Mesenchymal stem cell (in vitro differentiated cells and primary cell): Measurements from ENCODE around the gene CAD.

Source experiments
- DNase-seq: peaks from one replicate; pipeline ENCODE4 v3.0.0-alpha.2; 2013
- H2AFZ ChIP-seq: one replicate; pipeline ENCODE4 v1.6.1; 2013; ENCODE audit warnings: low read depth, mild to moderate bottlenecking, control low read depth, inconsistent platforms, low read length, moderate library complexity
- H2AK5ac ChIP-seq: 2 replicates; pipeline ENCODE4 v1.6.1; 2013; ENCODE audit warnings: low read length, moderate library complexity, mild to moderate bottlenecking, inconsistent platforms; ENCODE audit not compliant: severe bottlenecking
- H2BK120ac ChIP-seq: one replicate; pipeline ENCODE4 v1.6.1; 2013; ENCODE audit warnings: low read depth, mild to moderate bottlenecking, inconsistent platforms, low read length, moderate library complexity
- H2BK12ac ChIP-seq, 2 experiments: one replicate each; pipeline ENCODE4 v1.6.1; 2013; ENCODE audit warnings: inconsistent platforms in 2 of 2, low read length in 2 of 2, mild to moderate bottlenecking in 2 of 2, moderate library complexity in 2 of 2, control low read depth in 1 of 2
- H2BK15ac ChIP-seq: one replicate; pipeline ENCODE4 v1.6.1; 2013; ENCODE audit warnings: mild to moderate bottlenecking, low read depth, inconsistent platforms; ENCODE audit not compliant: poor library complexity, severe bottlenecking
- H2BK5ac ChIP-seq: 2 replicates; pipeline ENCODE4 v1.6.1; 2013; ENCODE audit warnings: low read depth, mild to moderate bottlenecking, low read length, control low read depth, inconsistent platforms; ENCODE audit not compliant: poor library complexity, severe bottlenecking
- H3K14ac ChIP-seq, 2 experiments: one replicate each; pipeline ENCODE4 v1.6.1; 2013; ENCODE audit warnings: inconsistent platforms in 2 of 2, low read length in 2 of 2, control low read depth in 1 of 2, mild to moderate bottlenecking in 1 of 2, moderate library complexity in 1 of 2
- H3K18ac ChIP-seq, 2 experiments: one replicate each; pipeline ENCODE4 v1.6.1; 2013; ENCODE audit warnings: inconsistent platforms in 2 of 2, low read length in 2 of 2, control low read depth in 1 of 2, low read depth in 1 of 2, mild to moderate bottlenecking in 1 of 2
- H3K23ac ChIP-seq, 2 experiments: one replicate each; pipeline ENCODE4 v1.6.1; 2013; ENCODE audit warnings: inconsistent platforms in 2 of 2, low read length in 2 of 2, mild to moderate bottlenecking in 2 of 2, moderate library complexity in 2 of 2, control low read depth in 1 of 2
- H3K27ac ChIP-seq: 2 replicates; pipeline ENCODE4 v1.5.1; 2013; ENCODE audit warnings: mild to moderate bottlenecking, moderate library complexity, low read length, control low read depth, inconsistent platforms; ENCODE audit not compliant: poor library complexity, severe bottlenecking
- H3K27me3 ChIP-seq, 2 experiments: 2 replicates each; pipeline versions ENCODE4 v1.6.1 to v1.7.0; 2013; ENCODE audit warnings: low read length in 2 of 2, mild to moderate bottlenecking in 2 of 2, moderate library complexity in 2 of 2, control low read depth in 1 of 2, inconsistent platforms in 1 of 2; ENCODE audit not compliant: control insufficient read depth in 1 of 2, insufficient read depth in 1 of 2
- H3K36me3 ChIP-seq, 2 experiments: 2 replicates each; pipeline versions ENCODE4 v1.6.1 to v1.7.0; 2013; ENCODE audit warnings: low read length in 2 of 2, control low read depth in 1 of 2, inconsistent platforms in 1 of 2, low read depth in 1 of 2, mild to moderate bottlenecking in 1 of 2; ENCODE audit not compliant: insufficient read depth in 2 of 2, control insufficient read depth in 1 of 2
- H3K4ac ChIP-seq, 2 experiments: one replicate each; pipeline ENCODE4 v1.6.1; 2013; ENCODE audit warnings: inconsistent platforms in 2 of 2, low read length in 2 of 2, mild to moderate bottlenecking in 2 of 2, moderate library complexity in 2 of 2, control low read depth in 1 of 2, low read depth in 1 of 2
- H3K4me1 ChIP-seq: 2 replicates; pipeline ENCODE4 v1.6.1; 2013; ENCODE audit warnings: low read depth, low read length, control low read depth; ENCODE audit not compliant: control insufficient read depth, insufficient read depth
- H3K4me2 ChIP-seq: 2 replicates; pipeline ENCODE4 v1.6.1; 2013; ENCODE audit warnings: low read length, mild to moderate bottlenecking, inconsistent platforms; ENCODE audit not compliant: poor library complexity, severe bottlenecking
- H3K4me3 ChIP-seq, 2 experiments: 2 replicates each; pipeline versions ENCODE4 v1.5.1 to v1.7.0; 2013; ENCODE audit warnings: low read length in 2 of 2, mild to moderate bottlenecking in 2 of 2, control low read depth in 1 of 2, low read depth in 1 of 2; ENCODE audit not compliant: insufficient read depth in 1 of 2
- H3K79me1 ChIP-seq: replicated peaks from 2 replicates; pipeline ENCODE4 v1.6.1; 2013; ENCODE audit warnings: mild to moderate bottlenecking, control low read depth, low read length, inconsistent platforms; ENCODE audit not compliant: poor library complexity, severe bottlenecking
- H3K9ac ChIP-seq: 2 replicates; pipeline ENCODE4 v1.7.0; 2013; ENCODE audit warnings: mild to moderate bottlenecking, low read length, moderate library complexity
- H3K9me3 ChIP-seq: 2 replicates; pipeline ENCODE4 v1.7.0; 2013; ENCODE audit warnings: mild to moderate bottlenecking, low read length; ENCODE audit not compliant: control insufficient read depth
- H4K8ac ChIP-seq: one replicate; pipeline ENCODE4 v1.6.1; 2013; ENCODE audit warnings: inconsistent platforms, mild to moderate bottlenecking, low read length, moderate library complexity
- H4K91ac ChIP-seq: one replicate; pipeline ENCODE4 v1.6.1; 2013; ENCODE audit warnings: mild to moderate bottlenecking, low read length, inconsistent platforms
- WGBS: methylation state at CpG from one replicate; pipeline ENCODE4 v1.1.7; 2013; ENCODE audit warnings: mixed read lengths; 5-methylcytosine and 5-hydroxymethylcytosine counted together

CAD gene

GRCh38 chr2:27219091-27219490 is 1.9 kb downstream of the CAD start:
- 100% methylated on average over 1 of the region's 2 CpGs for WGBS
- Histone ChIP-seq H2AFZ (no peak overlapping the region), H3K4ac (no peak overlapping the region), H4K8ac (no peak overlapping the region), H3K23ac (no peak overlapping the region), H3K27me3 (no peaks in the 10 kb centered on the region), H3K14ac (no peak overlapping the region), H3K27ac (no peak overlapping the region), H3K9me3 (no peaks in the 10 kb centered on the region), H3K79me1 (peaks cover 28% of the 10 kb centered on the region), H3K9ac (no peak overlapping the region), H2BK15ac (no peak overlapping the region), H2BK5ac (no peak overlapping the region), H2AK5ac (no peak overlapping the region), H2BK12ac (no peak overlapping the region), H2BK120ac (no peak overlapping the region), H3K4me1 (peaks cover 4% of the 10 kb centered on the region), H4K91ac (no peak overlapping the region), H3K36me3 (peaks cover 29 to 70% of the 10 kb centered on the region in 2 experiments), H3K18ac (no peak overlapping the region), H3K4me3 (no peak overlapping the region), H3K4me2 (no peak overlapping the region)
- no peak for DNase-seq

DNA sequence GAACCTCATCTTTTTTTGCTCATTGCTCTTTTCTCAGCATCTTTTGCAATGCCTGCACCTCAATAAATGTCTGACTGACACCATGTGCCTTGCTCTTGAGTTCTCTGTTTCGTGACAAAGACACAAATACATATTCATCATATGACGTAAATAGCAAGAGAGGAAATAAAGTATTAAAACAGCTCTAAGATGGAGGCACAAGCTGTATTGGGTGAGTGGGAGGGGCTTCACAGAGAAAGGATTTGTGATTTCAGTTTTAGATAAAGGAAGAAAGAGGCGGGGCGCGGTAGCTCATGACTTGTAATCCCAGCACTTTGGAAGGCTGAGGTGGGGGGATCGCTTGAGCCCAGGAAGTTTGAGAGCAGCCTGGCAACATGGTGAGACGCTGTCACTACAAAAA is 2.9 kb downstream of the CAD start:
- Histone ChIP-seq H2AFZ (no peak overlapping the region), H3K9ac (no peak overlapping the region), H3K4me3 (no peak overlapping the region), H3K36me3 (peaks cover 39 to 76% of the 10 kb centered on the region in 2 experiments), H2BK5ac (no peak overlapping the region), H3K9me3 (no peaks in the 10 kb centered on the region), H2BK120ac (no peak overlapping the region), H3K18ac (no peak overlapping the region), H3K27me3 (no peaks in the 10 kb centered on the region), H3K14ac (no peak overlapping the region), H2AK5ac (no peak overlapping the region), H3K23ac (no peak overlapping the region), H3K27ac (no peak overlapping the region), H3K79me1 (peaks cover 37% of the 10 kb centered on the region), H4K91ac (no peak overlapping the region), H2BK12ac (no peak overlapping the region), H3K4me1 (peaks cover 4% of the 10 kb centered on the region), H2BK15ac (no peak overlapping the region), H3K4me2 (no peak overlapping the region), H4K8ac (no peak overlapping the region), H3K4ac (no peak overlapping the region)
- WGBS, result over 99% methylated on average over 6 of the region's 7 CpGs
- DNase-seq, result no peak

- WGBS, result 97% methylated on average over 3 of the region's 3 CpGs
- Histone ChIP-seq H2AFZ (no peak overlapping the region), H3K9me3 (no peaks in the 10 kb centered on the region), H3K4me1 (peaks cover 6% of the 10 kb centered on the region), H3K14ac (no peak overlapping the region), H2BK120ac (no peak overlapping the region), H3K18ac (no peak overlapping the region), H4K8ac (no peak overlapping the region), H4K91ac (no peak overlapping the region), H3K4me2 (no peak overlapping the region), H3K23ac (no peak overlapping the region), H3K4me3 (no peak overlapping the region), H3K79me1 (peaks cover 40% of the 10 kb centered on the region), H3K27ac (no peak overlapping the region), H3K36me3 (peaks cover 49 to 77% of the 10 kb centered on the region in 2 experiments), H2BK12ac (no peak overlapping the region), H3K4ac (no peak overlapping the region), H2BK15ac (no peak overlapping the region), H2AK5ac (no peak overlapping the region), H2BK5ac (no peak overlapping the region), H3K9ac (no peak overlapping the region), H3K27me3 (no peaks in the 10 kb centered on the region)
- DNase-seq, result no peak
Observed at GRCh38 chr2:27221166-27221565, 4.0 kb downstream of the CAD start.

- no peak for DNase-seq
- no peak overlapping the region for H2BK5ac ChIP-seq
- no peak overlapping the region for H2AK5ac ChIP-seq
- no peak overlapping the region for H3K4me3 ChIP-seq
- H3K4ac ChIP-seq, result no peak overlapping the region
- H2BK12ac ChIP-seq, result no peak overlapping the region
- H3K4me1 ChIP-seq, result peaks cover 4% of the 10 kb centered on the region
- no peak overlapping the region for H4K8ac ChIP-seq
- 96% methylated on average over 5 of the region's 5 CpGs for WGBS
- H2BK15ac ChIP-seq, result no peak overlapping the region
- H3K23ac ChIP-seq, result no peak overlapping the region
- no peaks in the 10 kb centered on the region for H3K27me3 ChIP-seq
- no peak overlapping the region for H2AFZ ChIP-seq
- H3K14ac ChIP-seq, result no peak overlapping the region
- no peak overlapping the region for H4K91ac ChIP-seq
- no peak overlapping the region for H2BK120ac ChIP-seq
- H3K36me3 ChIP-seq, result peaks cover 57 to 82% of the 10 kb centered on the region in 2 experiments
- H3K9ac ChIP-seq, result no peak overlapping the region
- no peak overlapping the region for H3K4me2 ChIP-seq
- H3K27ac ChIP-seq, result no peak overlapping the region
- H3K79me1 ChIP-seq, result peaks cover 43% of the 10 kb centered on the region
- no peaks in the 10 kb centered on the region for H3K9me3 ChIP-seq
- no peak overlapping the region for H3K18ac ChIP-seq
Observed at GRCh38 chr2:27222407-27222806, 5.2 kb downstream of the CAD start.
